ENCODE measurements around the gene UBTF.

- TF ChIP-seq OSR1 (CRISPR knock-in tag; IDR thresholded peaks at IDR 0.05) (no peak), CSRNP3 (CRISPR knock-in tag; IDR thresholded peaks at IDR 0.05) (no peak), RARB (CRISPR knock-in tag; IDR thresholded peaks at IDR 0.05) (no peak), CSDC2 (CRISPR knock-in tag; IDR thresholded peaks at IDR 0.05) (no peak)
These were observed 313 bp downstream of the UBTF start for GRCh38 chr17:44219108-44219615.

All from SK-N-SH treated with all-trans-retinoic acid at 6 μM for 48 hours (cell line).